ENCODE results near the gene LRRC25.

- TF ChIP-seq CTCF (IDR thresholded peaks at IDR 0.05): no peak
- TF ChIP-seq POLR2A (IDR thresholded peaks at IDR 0.05): no peak
- no peak for TF ChIP-seq POLR2AphosphoS5 (IDR thresholded peaks at IDR 0.05)
Measured at GRCh38 chr19:18444513-18444912, 47.1 kb upstream of the LRRC25 start.

All from prostate gland (tissue), 2 donors.